ENCODE data around the gene TOMM40L. TPM values are rescaled to one million over a fixed set of nuclear protein-coding genes. Genes with fewer than 3 reads are reported as not detected.

TOMM40L gene
- total RNA-seq, 4 donors from 2014 or later, result 9.1 to 24.1 (median 16.3) TPM

- H3K4me3 ChIP-seq, result no peak overlapping the region
- TF ChIP-seq POLR2A (IDR thresholded peaks at IDR 0.05; ENCODE audit: low read depth) (no peak), POLR2AphosphoS5 (IDR thresholded peaks at IDR 0.05) (no peak), EP300 (IDR thresholded peaks at IDR 0.05) (no peak), CTCF (IDR thresholded peaks at IDR 0.05) (no peak)
- 89% methylated on average over 9 of the region's 9 CpGs for WGBS
- H3K27ac ChIP-seq (replicated peaks in 1 of 4), result peak overlapping the region in 3 of 4 donors; percentile 7 to 68 (median 52)
- peaks cover 51 to 60% (median 58%) of the 10 kb centered on the region in 4 donors for H3K36me3 ChIP-seq
- H3K9me3 ChIP-seq, result no peaks in the 10 kb centered on the region
- DNase-seq (ENCODE audit: extremely low spot score), result no peak
- no peaks in the 10 kb centered on the region for H3K27me3 ChIP-seq
- intact Hi-C loops (cut with DNase I), result no loop called here
- H3K4me1 ChIP-seq, result peaks cover 8 to 11% (median 9%) of the 10 kb centered on the region in 4 donors
Measured at GRCh38 chr1:161214369-161214768, 11.5 kb upstream of the TOMM40L start.

GRCh38 chr1:161215076-161215475, 10.8 kb upstream of the TOMM40L start, which contains the start of gene FCER1G:
Gene FCER1G, plus strand, starts transcription at chr1:161215295. Its CDS starts 27 bp downstream, at chr1:161215322.
- WGBS, result 75% methylated on average over 10 of the region's 10 CpGs
- intact Hi-C loops (cut with DNase I), result no loop called here
- H3K9me3 ChIP-seq, result no peaks in the 10 kb centered on the region
- peaks cover 47 to 53% (median 51%) of the 10 kb centered on the region in 4 donors for H3K36me3 ChIP-seq
- DNase-seq (ENCODE audit: extremely low spot score), result no peak
- H3K27me3 ChIP-seq, result no peaks in the 10 kb centered on the region
- TF ChIP-seq POLR2AphosphoS5 (IDR thresholded peaks at IDR 0.05), result peak; percentile 25 to 76
- no peak for TF ChIP-seq POLR2A (IDR thresholded peaks at IDR 0.05; ENCODE audit: low read depth)
- H3K4me1 ChIP-seq, result peaks cover 1 to 4% (median 3%) of the 10 kb centered on the region in 4 donors
- peak within 1 kb of the TSS; percentile 7 to 68 (median 45) for H3K27ac ChIP-seq (replicated peaks in 1 of 4)
- peak within 1 kb of the TSS; percentile 28 to 46 (median 33) for H3K4me3 ChIP-seq

- whole genome bisulfite sequencing, result 60% methylated on average over 7 of the region's 7 CpGs
- TF ChIP-seq CTCF (IDR thresholded peaks at IDR 0.05), result no peak
- TF ChIP-seq EP300 (IDR thresholded peaks at IDR 0.05), result no peak
- peak; percentile 8 to 71 for TF ChIP-seq POLR2AphosphoS5 (IDR thresholded peaks at IDR 0.05)
- TF ChIP-seq POLR2A (IDR thresholded peaks at IDR 0.05; ENCODE audit: low read depth), result no peak
- intact Hi-C loops (cut with DNase I), result no loop called here
Measured at GRCh38 chr1:161216945-161217712, 8.7 kb upstream of the TOMM40L start.

GRCh38 chr1:161217831-161218230, 8.0 kb upstream of the TOMM40L start:
- intact Hi-C loops (cut with DNase I), result no loop called here
- DNase-seq (ENCODE audit: extremely low spot score), result no peak
- 61% methylated on average over 6 of the region's 6 CpGs for WGBS

More at GRCh38 chr1:161216945-161217712, 8.7 kb upstream of the TOMM40L start:
- Histone ChIP-seq H3K27me3 (no peaks in the 10 kb centered on the region), H3K4me1 (no peaks in the 10 kb centered on the region), H3K4me3 (peak overlapping the region; percentile 17 to 43 (median 26)), H3K36me3 (peaks cover 28 to 33% (median 31%) of the 10 kb centered on the region in 4 donors), H3K27ac (replicated peaks in 1 of 4) (peak overlapping the region; percentile 38 to 70 (median 58)), H3K9me3 (no peaks in the 10 kb centered on the region)
- no peak for DNase-seq (ENCODE audit: extremely low spot score)

More at GRCh38 chr1:161217831-161218230, 8.0 kb upstream of the TOMM40L start:
- H3K27me3 ChIP-seq, result no peaks in the 10 kb centered on the region
- peak overlapping the region in 1 of 4 donors; percentile 31 for H3K4me3 ChIP-seq
- H3K36me3 ChIP-seq, result peaks cover 22 to 26% (median 24%) of the 10 kb centered on the region in 4 donors
- H3K4me1 ChIP-seq, result no peaks in the 10 kb centered on the region
- no peaks in the 10 kb centered on the region for H3K9me3 ChIP-seq
- TF ChIP-seq POLR2AphosphoS5 (IDR thresholded peaks at IDR 0.05), result no peak
- TF ChIP-seq POLR2A (IDR thresholded peaks at IDR 0.05; ENCODE audit: low read depth), result no peak
- no peak for TF ChIP-seq CTCF (IDR thresholded peaks at IDR 0.05)
- TF ChIP-seq EP300 (IDR thresholded peaks at IDR 0.05), result no peak
- peak overlapping the region in 3 of 4 donors; percentile 35 to 44 (median 41) for H3K27ac ChIP-seq (replicated peaks in 1 of 4)

All from esophagus muscularis mucosa (tissue), 4 donors.